ENCODE data around the gene ARVCF.
"Not testable (repeated sequence)": the region's sequence is repeated elsewhere in the genome, so short reads cannot be mapped to it uniquely, and the experiment has no call there.

Gene ARVCF

GRCh38 chr22:19933341-19934241, 83.0 kb downstream of the ARVCF start:
- DNase-seq (ENCODE audit: low read depth): no peak

DNA sequence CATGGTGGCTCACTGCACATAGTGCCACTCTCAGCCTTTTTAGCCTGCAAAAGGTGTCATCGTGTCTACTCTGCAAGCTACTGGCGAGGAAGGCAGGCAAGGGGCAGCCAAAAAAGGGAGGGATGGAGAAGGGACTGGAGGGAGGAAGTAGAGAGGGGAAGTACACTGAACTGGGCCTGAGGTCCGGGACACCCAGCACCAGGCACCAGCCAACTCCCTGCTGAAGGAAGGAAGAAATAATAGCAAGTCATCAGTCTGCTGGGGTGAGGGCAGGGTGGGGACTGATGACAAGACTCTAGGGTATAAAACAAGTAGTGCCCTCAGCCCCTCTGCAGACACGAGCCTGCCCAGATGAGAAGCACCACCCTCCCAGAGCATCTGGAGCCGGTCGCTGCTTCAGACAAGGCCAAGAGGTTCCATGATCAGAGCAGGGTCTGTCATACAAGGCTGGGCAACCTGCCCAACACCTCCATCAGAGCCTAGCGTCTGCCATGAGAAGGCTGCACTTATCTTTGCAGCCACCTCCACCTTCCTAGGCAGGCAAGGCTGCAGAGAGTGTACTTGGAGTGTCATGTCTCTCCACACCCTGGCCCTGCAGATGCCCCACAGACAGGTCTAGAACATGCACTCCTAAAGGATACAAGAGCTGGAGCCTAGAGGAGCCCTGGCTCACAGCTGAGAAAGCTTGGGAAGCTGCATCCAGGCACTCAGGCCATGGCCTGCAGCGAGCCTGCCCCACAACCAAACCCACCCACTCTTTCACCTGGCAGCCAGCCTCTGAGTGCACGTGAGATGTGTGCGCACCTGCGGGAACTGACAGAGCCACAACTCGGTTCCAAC, 84.0 kb downstream of the ARVCF start:
- DNase-seq (ENCODE audit: low read depth): no peak

DNA sequence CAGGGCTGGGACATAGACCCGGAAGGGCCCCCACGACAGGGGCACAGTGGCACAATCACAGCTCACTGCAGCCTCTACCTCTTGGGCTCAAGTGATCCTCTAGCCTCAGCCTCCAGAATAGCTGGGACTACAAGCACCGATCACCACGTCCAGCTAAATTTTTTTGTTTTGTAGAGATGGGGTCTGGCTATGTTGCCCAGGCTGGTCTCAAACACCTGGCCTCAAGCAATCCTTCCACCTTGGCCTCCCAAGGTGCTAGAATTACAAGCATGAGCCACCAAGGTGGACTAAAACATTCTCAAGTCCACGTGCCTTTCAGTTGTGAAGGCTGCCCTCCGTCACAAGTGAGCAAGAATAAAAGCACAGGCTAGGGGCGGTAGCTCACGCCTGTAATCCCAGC, 85.1 kb downstream of the ARVCF start:
- DNase-seq (ENCODE audit: low read depth): no peak

DNA sequence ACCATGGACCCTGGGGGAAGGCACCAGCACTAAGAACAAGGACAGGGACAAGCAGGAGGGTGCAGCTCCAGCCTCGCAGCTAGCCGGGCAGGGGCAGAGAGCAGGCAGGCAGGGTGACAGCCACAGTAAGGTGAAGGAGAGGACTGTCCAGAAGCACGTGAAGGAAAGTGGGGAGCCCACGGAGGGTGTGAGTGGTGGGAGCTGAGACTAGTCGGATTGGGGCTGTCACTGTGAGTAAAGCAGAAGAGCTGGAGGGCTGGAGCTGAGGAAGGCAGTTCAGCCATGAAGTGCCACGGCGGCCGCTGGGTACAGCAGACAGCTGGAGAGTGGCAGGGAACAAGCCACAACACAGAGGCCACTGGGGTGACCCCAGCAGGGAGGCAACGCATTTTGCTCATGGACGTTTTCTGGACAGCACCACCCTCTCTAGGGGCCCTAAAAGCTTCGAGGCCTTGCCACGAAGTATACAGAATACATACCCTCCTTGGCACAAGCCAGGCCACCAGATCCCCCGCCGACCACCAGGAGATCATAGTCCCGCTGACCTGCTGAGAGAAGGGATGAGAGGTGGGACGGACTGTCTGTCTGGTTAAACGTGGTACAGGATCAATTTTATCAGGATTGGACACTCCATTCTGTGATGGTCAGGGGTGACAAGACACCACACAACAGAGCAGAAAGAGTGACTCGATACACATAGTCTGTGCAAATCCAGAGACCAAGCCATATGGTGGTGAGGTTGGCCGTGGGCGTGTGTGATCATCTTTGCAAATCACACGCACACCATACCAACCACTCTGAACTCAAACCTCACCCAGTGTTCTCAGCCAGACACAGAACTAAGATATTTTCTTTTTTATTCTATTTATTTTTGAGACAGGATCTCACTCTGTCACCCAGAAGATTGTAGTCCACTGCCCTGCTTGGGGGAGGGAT, 85.8 kb downstream of the ARVCF start:
- no peak for DNase-seq (ENCODE audit: low read depth)

GRCh38 chr22:19929586-19930550, 86.8 kb downstream of the ARVCF start:
- DNase-seq (ENCODE audit: low read depth): no peak

DNA sequence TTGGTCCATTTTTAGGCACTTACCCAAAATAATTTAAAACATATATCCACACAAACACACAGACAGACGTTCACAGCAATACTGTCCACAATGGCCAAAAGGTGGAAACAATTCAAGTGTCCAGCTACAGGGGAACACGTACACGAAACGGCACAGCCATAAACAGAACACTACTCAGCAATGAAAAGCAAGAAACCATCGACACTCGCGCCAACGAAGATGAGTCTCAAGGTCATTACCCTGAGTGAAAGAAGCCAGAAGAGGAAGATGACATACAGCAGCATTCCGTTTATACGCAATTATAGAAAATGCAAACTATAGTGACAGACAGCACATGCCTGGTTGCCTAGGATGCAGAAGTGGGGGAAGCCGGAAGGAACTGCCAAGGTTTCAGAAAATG, 88.4 kb downstream of the ARVCF start:
- DNase-seq (ENCODE audit: low read depth): no peak

GRCh38 chr22:19927696-19928095, 88.9 kb downstream of the ARVCF start:
- DNase-seq (ENCODE audit: low read depth): no peak

GRCh38 chr22:19926028-19926427, 90.6 kb downstream of the ARVCF start:
- not testable (repeated sequence) for DNase-seq (ENCODE audit: low read depth)

DNA sequence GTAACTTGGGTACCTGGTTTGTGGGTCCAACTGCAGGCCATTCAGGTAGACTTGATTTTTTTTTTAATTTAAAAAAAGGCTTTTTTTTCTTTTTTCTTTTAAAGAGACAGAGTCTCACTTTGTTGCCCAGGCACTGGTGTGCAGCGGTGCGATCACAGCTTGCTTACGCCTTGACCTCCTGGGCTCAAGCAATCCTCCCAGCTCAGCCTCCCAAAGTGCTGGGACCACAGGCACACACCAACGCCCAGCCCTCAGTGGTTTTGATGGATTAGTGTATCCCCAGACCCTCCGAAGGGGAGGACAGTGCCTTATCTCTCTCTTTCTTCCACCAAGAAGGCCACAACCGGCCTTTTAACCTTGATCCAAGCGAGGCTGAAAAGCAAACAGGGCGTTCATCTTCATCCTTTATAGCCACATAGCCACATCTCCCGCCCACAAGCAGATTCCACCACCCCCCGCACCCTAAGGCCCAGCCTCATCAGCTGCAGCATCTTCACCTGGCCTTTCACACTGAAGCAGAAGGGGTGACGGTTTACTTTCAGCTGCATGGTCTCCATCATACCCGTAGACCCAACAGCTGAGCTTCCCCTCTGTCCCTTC, 92.6 kb downstream of the ARVCF start:
- no peak for DNase-seq (ENCODE audit: low read depth)

- no peak for DNase-seq (ENCODE audit: low read depth)
These were observed 95.0 kb downstream of the ARVCF start for GRCh38 chr22:19921544-19922081.

Measured in activated gamma-delta T cell treated with anti-CD3 and anti-CD28 coated beads, Interleukin-2, amount 50 U/mL, for 16 hours (primary cell).